Chondrocyte (in vitro differentiated cells): ENCODE data around the gene KCNQ1. TPM values are rescaled to one million over a fixed set of nuclear protein-coding genes. Genes with fewer than 3 reads are reported as not detected.

Source experiments
- DNase-seq: peaks from one replicate; pipeline ENCODE4 v3.0.0; 2021; ENCODE audit warnings: mixed read lengths, low spot score
- H3K27ac Mint-ChIP-seq: one replicate; pipeline ENCODE4 v1.8.0; 2021; ENCODE audit warnings: mild to moderate bottlenecking, moderate library complexity, mixed read lengths; ENCODE audit not compliant: unreplicated experiment
- H3K27me3 Mint-ChIP-seq: 2 replicates; pipeline ENCODE4 v1.8.0; 2021; ENCODE audit warnings: low read depth, mixed read lengths
- H3K36me3 Mint-ChIP-seq: 2 replicates; pipeline ENCODE4 v1.8.0; 2021; ENCODE audit warnings: low read depth, mixed read lengths
- H3K4me1 Mint-ChIP-seq: 2 replicates; pipeline ENCODE4 v1.8.0; 2021; ENCODE audit warnings: low read depth, mild to moderate bottlenecking, mixed read lengths
- H3K4me3 Mint-ChIP-seq: one replicate; pipeline ENCODE4 v1.8.0; 2021; ENCODE audit warnings: mild to moderate bottlenecking, moderate library complexity, mixed read lengths; ENCODE audit not compliant: unreplicated experiment
- H3K9me3 Mint-ChIP-seq: 2 replicates; pipeline ENCODE4 v1.8.0; 2021; ENCODE audit warnings: low read depth, mixed read lengths
- CTCF ChIP-seq: fragments of 200-600 bp; sonication (generic); IDR thresholded peaks from 2 replicates; pipeline ENCODE4 v1.5.0; 2021; ENCODE audit warnings: antibody characterized with exemption, mild to moderate bottlenecking, moderate library complexity
- total RNA-seq: library from RNA; stranded (reverse); gene quantifications from 3 replicates; pipeline ENCODE4 v1.2.1, GENCODE V29; 2021

KCNQ1 gene
- total RNA-seq, 1 donor from 2014 or later = not detected

- DNase-seq = peak; percentile 87
- Mint-ChIP-seq H3K9me3 (no peaks in the 10 kb centered on the region), H3K4me1 (peaks cover 12% of the 10 kb centered on the region), H3K36me3 (no peaks in the 10 kb centered on the region), H3K27ac (no peak overlapping the region), H3K4me3 (no peak overlapping the region), H3K27me3 (peaks cover 7% of the 10 kb centered on the region)
- TF ChIP-seq CTCF = no peak
Observed at GRCh38 chr11:2534134-2534956, 89.5 kb downstream of the KCNQ1 start.

GRCh38 chr11:2534957-2535672, 90.3 kb downstream of the KCNQ1 start:
- no peaks in the 10 kb centered on the region for H3K9me3 Mint-ChIP-seq
- H3K27me3 Mint-ChIP-seq = peaks cover 7% of the 10 kb centered on the region
- no peaks in the 10 kb centered on the region for H3K36me3 Mint-ChIP-seq
- peaks cover 12% of the 10 kb centered on the region for H3K4me1 Mint-ChIP-seq
- no peak overlapping the region for H3K4me3 Mint-ChIP-seq
- peak; percentile 75 for DNase-seq
- no peak overlapping the region for H3K27ac Mint-ChIP-seq
- no peak for TF ChIP-seq CTCF

- peak; percentile 78 for DNase-seq
- Mint-ChIP-seq H3K9me3 (no peaks in the 10 kb centered on the region), H3K4me1 (peaks cover 12% of the 10 kb centered on the region), H3K27me3 (peaks cover 11% of the 10 kb centered on the region), H3K4me3 (no peak overlapping the region), H3K27ac (no peak overlapping the region), H3K36me3 (no peaks in the 10 kb centered on the region)
- no peak for TF ChIP-seq CTCF
Observed at GRCh38 chr11:2535673-2536439, 91.0 kb downstream of the KCNQ1 start.

GRCh38 chr11:2536440-2536989, 91.7 kb downstream of the KCNQ1 start:
- Mint-ChIP-seq H3K9me3 (no peaks in the 10 kb centered on the region), H3K27me3 (peaks cover 12% of the 10 kb centered on the region), H3K4me1 (peaks cover 12% of the 10 kb centered on the region), H3K4me3 (no peak overlapping the region), H3K27ac (no peak overlapping the region), H3K36me3 (no peaks in the 10 kb centered on the region)
- DNase-seq = peak; percentile 83
- TF ChIP-seq CTCF = no peak
